Tibial artery (tissue), 4 donors: Measurements from ENCODE around the gene PROZ.

Source experiments
- DNase-seq, 2 donors: peaks; one replicate each; pipeline ENCODE4 v3.0.0-alpha.2; 2019
- H3K27ac ChIP-seq, 2 donors: fragments of 200-600 bp; sonication (generic) in 1 of 2; 1 replicate in 1 of 2; 2 replicates in 1 of 2; pipeline ENCODE4 v1.5.1; 2018 to 2019; ENCODE audit warnings: mild to moderate bottlenecking in 1 of 2
- H3K27me3 ChIP-seq, 2 donors: fragments of 200-600 bp; sonication (generic) in 1 of 2; one replicate each; pipeline versions ENCODE4 v1.5.1 to v1.6.0; 2016 to 2019
- H3K36me3 ChIP-seq, 3 donors: fragments of 200-600 bp; sonication (generic) in 2 of 3; one replicate each; pipeline ENCODE4 v1.5.1; 2016 to 2019; ENCODE audit warnings: mild to moderate bottlenecking in 2 of 3
- H3K4me1 ChIP-seq, 4 donors: fragments of 200-600 bp; sonication (generic) in 2 of 4; 1 replicate in 3 of 4; 2 replicates in 1 of 4; pipeline ENCODE4 v1.5.1; 2016 to 2019
- H3K4me3 ChIP-seq, 2 donors: fragments of 200-600 bp; sonication (generic) in 1 of 2; 1 replicate in 1 of 2; 2 replicates in 1 of 2; pipeline ENCODE4 v1.5.1; 2018 to 2019; ENCODE audit warnings: mild to moderate bottlenecking in 2 of 2
- H3K9me3 ChIP-seq, 3 donors: fragments of 200-600 bp; sonication (generic) in 1 of 3; one replicate each; pipeline ENCODE4 v1.5.1; 2016 to 2019
- CTCF ChIP-seq, 2 experiments: fragments of 200-600 bp in 1 of 2; fragments of 450-650 bp in 1 of 2; IDR thresholded peaks; one replicate each; pipeline ENCODE4 v1.5.1; 2017 to 2019; ENCODE audit warnings: antibody characterized with exemption in 2 of 2, mild to moderate bottlenecking in 1 of 2, moderate library complexity in 1 of 2
- intact Hi-C: fragments of 100-400 bp; cut with DNase I; formaldehyde crosslinking; loops from one replicate; pipeline ENCODE4 v1.15.0; 2023; ENCODE audit warnings: low total_unique reads

Gene PROZ

DNA sequence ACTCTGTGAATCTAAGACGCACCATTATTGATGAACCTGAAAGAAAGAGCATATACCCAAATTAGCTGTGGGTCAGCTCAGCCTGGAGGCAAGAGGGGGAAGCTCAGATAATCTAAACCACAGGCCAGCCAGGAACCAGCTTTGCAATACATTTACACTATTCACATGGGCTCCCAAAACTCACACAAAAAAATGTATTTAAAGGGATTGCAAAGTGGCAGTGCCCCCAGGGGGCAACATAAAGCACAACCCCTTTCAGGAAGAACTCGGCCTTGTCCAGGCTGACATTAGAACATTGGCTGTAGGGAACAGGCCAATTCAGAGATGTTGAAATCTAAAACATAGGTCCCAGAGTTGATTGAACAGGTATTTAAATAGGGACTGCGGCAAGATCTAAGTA lies 3.2 kb upstream of the PROZ start:
- no peak for DNase-seq
- Histone ChIP-seq H3K36me3 (no peaks in the 10 kb centered on the region), H3K4me1 (peaks cover 0 to 19% (median 8%) of the 10 kb centered on the region in 4 donors), H3K27me3 (peaks cover 0 to 4% of the 10 kb centered on the region in 2 donors), H3K4me3 (no peak overlapping the region), H3K27ac (peak overlapping the region in 1 of 2 donors; percentile 54), H3K9me3 (no peaks in the 10 kb centered on the region)
- intact Hi-C loops = loop anchor here (10.0 kb wide), 2 partner anchors 50 to 120 kb away; partner anchors contain the start of genes CUL4A and PCID2
- no peak for TF ChIP-seq CTCF (IDR thresholded peaks at IDR 0.05)

- no peak for DNase-seq
- no peaks in the 10 kb centered on the region for H3K36me3 ChIP-seq
- intact Hi-C loops = loop anchor here (10.0 kb wide), 2 partner anchors 49 to 121 kb away; partner anchors contain the start of genes CUL4A and PCID2
These were observed 2.3 kb upstream of the PROZ start for GRCh38 chr13:113155982-113156655.

DNA sequence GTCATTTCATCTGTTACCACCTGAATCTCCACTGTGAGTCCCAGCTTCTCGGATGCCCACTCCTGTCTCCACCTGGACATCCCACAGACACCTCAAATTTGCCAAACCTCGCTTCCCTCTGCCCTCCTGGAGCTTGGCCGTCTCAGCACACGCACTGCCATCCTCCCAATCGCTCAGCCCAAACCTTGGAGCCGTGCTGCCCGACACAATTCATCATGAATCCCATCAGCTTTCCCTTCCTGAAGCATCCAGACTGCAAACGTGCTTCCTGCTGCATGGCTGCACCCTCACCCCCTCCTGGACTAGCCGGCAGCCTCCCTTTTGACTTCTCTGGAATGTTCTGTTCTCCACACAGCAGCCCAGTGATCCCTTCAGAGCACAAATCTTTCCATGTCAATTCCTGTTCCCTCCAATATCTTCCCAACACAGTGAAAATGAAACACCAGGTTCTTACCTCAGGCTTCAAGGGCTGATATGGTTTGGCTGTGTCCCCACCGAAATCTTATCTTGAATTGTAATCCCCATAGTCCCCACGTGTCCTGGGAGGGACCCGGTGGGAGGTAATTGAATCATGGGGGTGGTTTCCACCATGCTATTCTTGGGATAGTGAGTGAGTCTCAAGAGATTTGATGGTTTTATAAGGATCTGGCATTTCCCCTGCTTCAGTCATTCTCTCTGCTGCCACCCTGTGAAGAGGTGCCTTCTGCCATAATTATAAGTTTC lies 1.1 kb upstream of the PROZ start:
- TF ChIP-seq CTCF (IDR thresholded peaks at IDR 0.05) = no peak
- DNase-seq = no peak
- peaks cover 0 to 9% of the 10 kb centered on the region in 2 donors for H3K27me3 ChIP-seq
- no peak overlapping the region for H3K4me3 ChIP-seq
- H3K4me1 ChIP-seq = peaks cover 0 to 15% (median 8%) of the 10 kb centered on the region in 4 donors
- no peaks in the 10 kb centered on the region for H3K36me3 ChIP-seq
- H3K27ac ChIP-seq = no peak overlapping the region
- intact Hi-C loops = loop anchor here (10.0 kb wide), 2 partner anchors 47 to 123 kb away; partner anchors contain the start of genes CUL4A and PCID2
- no peaks in the 10 kb centered on the region for H3K9me3 ChIP-seq

More at GRCh38 chr13:113155982-113156655, 2.3 kb upstream of the PROZ start:
- Histone ChIP-seq H3K27ac (no peak overlapping the region), H3K9me3 (no peaks in the 10 kb centered on the region), H3K4me1 (peaks cover 0 to 19% (median 8%) of the 10 kb centered on the region in 4 donors), H3K27me3 (peaks cover 0 to 5% of the 10 kb centered on the region in 2 donors), H3K4me3 (no peak overlapping the region)
- no peak for TF ChIP-seq CTCF (IDR thresholded peaks at IDR 0.05)

DNA sequence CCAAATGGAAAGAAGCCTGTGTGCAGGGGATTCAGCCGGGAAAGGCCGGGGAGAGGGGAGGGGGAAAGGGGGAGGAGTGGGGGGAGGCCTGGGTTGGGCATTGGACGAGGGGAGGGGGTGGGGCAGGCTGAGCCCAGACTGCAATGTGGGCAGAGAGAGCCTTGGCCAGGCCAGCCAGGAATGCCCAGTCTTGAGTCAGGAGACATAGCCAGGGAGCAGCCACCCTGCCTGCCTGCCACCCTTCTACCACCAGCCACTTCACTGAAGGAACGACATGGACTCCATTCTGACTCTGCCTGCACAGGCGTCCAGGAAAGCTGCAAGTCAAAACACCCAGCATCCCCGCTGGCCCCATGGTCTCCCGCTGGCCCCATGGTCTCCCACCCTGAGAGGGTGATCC lies 498 bp downstream of the PROZ start:
- peaks cover 0 to 22% of the 10 kb centered on the region in 2 donors for H3K27me3 ChIP-seq
- H3K36me3 ChIP-seq = no peaks in the 10 kb centered on the region
- H3K4me1 ChIP-seq = peaks cover 0 to 5% (median 0%) of the 10 kb centered on the region in 4 donors
- TF ChIP-seq CTCF (IDR thresholded peaks at IDR 0.05) = no peak
- no peak for DNase-seq
- intact Hi-C loops = loop anchor here (10.0 kb wide), 2 partner anchors 46 to 124 kb away; partner anchors contain the start of genes CUL4A and PCID2
- no peak overlapping the region for H3K4me3 ChIP-seq
- no peaks in the 10 kb centered on the region for H3K9me3 ChIP-seq
- H3K27ac ChIP-seq = no peak overlapping the region

- H3K27ac ChIP-seq = no peak overlapping the region
- intact Hi-C loops = loop anchor here (10.0 kb wide), 2 partner anchors 45 to 125 kb away; partner anchors contain the start of genes CUL4A and PCID2
- no peak overlapping the region for H3K4me3 ChIP-seq
- H3K4me1 ChIP-seq = peaks cover 0 to under 1% (median 0%) of the 10 kb centered on the region in 4 donors
- DNase-seq = no peak
- H3K9me3 ChIP-seq = no peaks in the 10 kb centered on the region
- H3K27me3 ChIP-seq = peaks cover 0 to 24% of the 10 kb centered on the region in 2 donors
- no peaks in the 10 kb centered on the region for H3K36me3 ChIP-seq
- TF ChIP-seq CTCF (IDR thresholded peaks at IDR 0.05) = no peak
These were observed 1.3 kb downstream of the PROZ start for GRCh38 chr13:113159701-113160100.
